Muscle layer of duodenum (tissue), 2 donors: ENCODE results near the gene NEGR1.

Experiments used
- H3K27ac ChIP-seq: one replicate; pipeline ENCODE4 v1.7.0; 2013; ENCODE audit warnings: mild to moderate bottlenecking, low read length
- H3K27me3 ChIP-seq: one replicate; pipeline ENCODE4 v1.7.0; 2013; ENCODE audit warnings: low read depth, mild to moderate bottlenecking, control low read depth, low read length
- H3K36me3 ChIP-seq, 2 donors: one replicate each; pipeline ENCODE4 v1.7.0; 2013; ENCODE audit warnings: low read length in 2 of 2, control low read depth in 1 of 2, mild to moderate bottlenecking in 1 of 2; ENCODE audit not compliant: insufficient read depth in 2 of 2, control insufficient read depth in 1 of 2
- H3K4me1 ChIP-seq, 2 donors: one replicate each; pipeline ENCODE4 v1.7.0; 2013; ENCODE audit warnings: low read length in 2 of 2, mild to moderate bottlenecking in 2 of 2, control low read depth in 1 of 2, moderate library complexity in 1 of 2; ENCODE audit not compliant: insufficient read depth in 2 of 2, control insufficient read depth in 1 of 2
- H3K4me3 ChIP-seq, 2 donors: one replicate each; pipeline ENCODE4 v1.7.0; 2013; ENCODE audit warnings: low read length in 2 of 2, low read depth in 1 of 2, mild to moderate bottlenecking in 1 of 2
- H3K9me3 ChIP-seq, 2 donors: one replicate each; pipeline ENCODE4 v1.7.0; 2013; ENCODE audit warnings: low read length in 2 of 2, control low read depth in 1 of 2, mild to moderate bottlenecking in 1 of 2; ENCODE audit not compliant: control insufficient read depth in 1 of 2
- donor health status: healthy.

NEGR1 gene

DNA sequence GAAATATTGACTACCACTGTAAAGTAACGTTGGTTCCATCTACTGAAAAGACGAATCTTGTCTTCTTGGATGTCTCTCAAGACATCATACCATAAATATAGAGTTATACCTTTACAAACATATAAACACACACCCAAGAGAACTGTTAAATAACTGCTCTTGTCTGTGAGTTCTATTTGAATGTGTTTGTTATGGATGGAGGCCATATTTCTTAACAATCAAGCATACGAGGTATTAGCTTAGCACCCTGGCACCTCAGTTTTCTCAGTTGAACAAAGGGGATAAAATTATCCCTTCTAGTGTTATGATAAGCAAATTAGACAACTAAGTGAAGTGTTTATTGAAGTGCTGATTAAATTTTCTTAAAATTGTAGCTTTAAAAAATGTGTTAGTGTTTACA, 864.9 kb downstream of the NEGR1 start:
- no peaks in the 10 kb centered on the region for H3K9me3 ChIP-seq
- H3K4me3 ChIP-seq: no peak overlapping the region
- H3K27ac ChIP-seq: no peak overlapping the region
- H3K27me3 ChIP-seq: no peaks in the 10 kb centered on the region
- no peaks in the 10 kb centered on the region for H3K4me1 ChIP-seq
- H3K36me3 ChIP-seq: no peaks in the 10 kb centered on the region

- Histone ChIP-seq H3K27me3 (no peaks in the 10 kb centered on the region), H3K27ac (no peak overlapping the region), H3K4me1 (no peaks in the 10 kb centered on the region), H3K36me3 (no peaks in the 10 kb centered on the region), H3K4me3 (no peak overlapping the region), H3K9me3 (no peaks in the 10 kb centered on the region)
These were observed 868.2 kb downstream of the NEGR1 start for GRCh38 chr1:71414179-71414578.

DNA sequence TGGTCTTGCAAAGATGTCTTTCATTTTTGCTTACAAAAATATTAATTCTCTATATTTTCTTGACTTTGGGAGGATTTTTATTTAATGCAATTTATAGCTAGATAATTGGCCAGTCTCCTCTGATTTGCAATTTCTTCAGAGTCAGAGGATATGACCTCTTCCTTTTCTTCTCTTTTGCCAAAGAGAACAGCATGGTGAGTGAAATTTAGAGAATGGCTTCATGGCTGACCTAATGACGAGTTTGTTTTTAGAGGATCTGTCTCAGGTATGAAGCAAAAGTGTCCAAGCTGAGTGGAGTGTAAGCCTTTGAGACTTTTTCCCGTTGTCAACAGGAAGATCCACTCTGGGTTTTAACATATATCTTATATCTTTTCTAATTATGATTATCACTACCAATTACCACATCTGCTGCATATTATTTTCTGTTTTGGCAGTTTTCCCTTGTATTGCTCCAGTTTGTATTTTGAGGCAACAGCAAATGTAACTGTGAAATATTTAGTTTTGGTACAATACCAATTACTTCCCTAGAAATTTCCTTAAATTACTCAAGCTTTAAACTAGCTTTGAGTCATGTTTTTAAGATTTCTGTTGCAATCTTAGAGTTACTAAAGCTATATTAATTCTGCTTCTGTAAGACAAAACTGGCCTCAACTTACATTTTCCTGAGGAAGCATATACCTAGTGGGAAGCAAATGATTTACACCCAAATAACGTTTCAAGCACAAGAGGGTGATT, 868.7 kb downstream of the NEGR1 start:
- Histone ChIP-seq H3K36me3 (no peaks in the 10 kb centered on the region), H3K9me3 (no peaks in the 10 kb centered on the region), H3K27me3 (no peaks in the 10 kb centered on the region), H3K4me1 (no peaks in the 10 kb centered on the region), H3K4me3 (no peak overlapping the region), H3K27ac (no peak overlapping the region)

GRCh38 chr1:71400050-71400449, 882.3 kb downstream of the NEGR1 start:
- Histone ChIP-seq H3K4me1 (no peaks in the 10 kb centered on the region), H3K9me3 (no peaks in the 10 kb centered on the region), H3K27me3 (no peaks in the 10 kb centered on the region), H3K27ac (no peak overlapping the region), H3K36me3 (no peaks in the 10 kb centered on the region), H3K4me3 (no peak overlapping the region)

- peaks cover 0 to 2% of the 10 kb centered on the region in 2 donors for H3K9me3 ChIP-seq
- no peak overlapping the region for H3K4me3 ChIP-seq
- no peaks in the 10 kb centered on the region for H3K36me3 ChIP-seq
- no peaks in the 10 kb centered on the region for H3K27me3 ChIP-seq
- H3K27ac ChIP-seq: no peak overlapping the region
- H3K4me1 ChIP-seq: no peaks in the 10 kb centered on the region
These were observed 882.7 kb downstream of the NEGR1 start for GRCh38 chr1:71399594-71399993.

GRCh38 chr1:71393301-71393700, 889.0 kb downstream of the NEGR1 start:
- H3K36me3 ChIP-seq: no peaks in the 10 kb centered on the region
- no peak overlapping the region for H3K4me3 ChIP-seq
- H3K4me1 ChIP-seq: no peaks in the 10 kb centered on the region
- no peaks in the 10 kb centered on the region for H3K27me3 ChIP-seq
- peaks cover 0 to 13% of the 10 kb centered on the region in 2 donors for H3K9me3 ChIP-seq
- no peak overlapping the region for H3K27ac ChIP-seq

DNA sequence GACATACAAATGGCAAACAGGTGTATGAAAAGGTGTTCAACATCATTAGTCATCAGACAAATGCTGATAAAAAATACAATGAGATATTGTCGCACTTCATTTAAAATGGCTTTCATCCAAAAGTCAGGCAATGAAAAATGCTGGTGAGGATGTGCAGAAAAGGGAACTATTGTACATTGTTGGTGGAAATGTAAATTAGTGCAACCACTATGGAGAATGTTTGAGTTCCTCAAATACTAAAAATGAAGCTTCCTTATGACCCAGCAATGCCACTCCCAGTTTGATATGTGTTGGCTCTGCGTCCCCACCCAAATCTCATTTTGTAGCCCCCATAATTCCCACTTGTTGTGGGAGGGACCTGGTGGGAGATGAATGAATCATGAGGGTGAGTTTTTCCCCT, 891.8 kb downstream of the NEGR1 start:
- Histone ChIP-seq H3K4me1 (no peaks in the 10 kb centered on the region), H3K4me3 (no peak overlapping the region), H3K36me3 (no peaks in the 10 kb centered on the region), H3K9me3 (peaks cover 0 to 18% of the 10 kb centered on the region in 2 donors), H3K27me3 (no peaks in the 10 kb centered on the region), H3K27ac (no peak overlapping the region)

- H3K27ac ChIP-seq: no peak overlapping the region
These were observed 904.5 kb downstream of the NEGR1 start for GRCh38 chr1:71377886-71378285.

GRCh38 chr1:71372496-71372895, 909.8 kb downstream of the NEGR1 start:
- no peaks in the 10 kb centered on the region for H3K27me3 ChIP-seq
- no peaks in the 10 kb centered on the region for H3K9me3 ChIP-seq
- no peaks in the 10 kb centered on the region for H3K36me3 ChIP-seq
- H3K27ac ChIP-seq: no peak overlapping the region
- H3K4me1 ChIP-seq: no peaks in the 10 kb centered on the region
- no peak overlapping the region for H3K4me3 ChIP-seq

More at GRCh38 chr1:71377886-71378285, 904.5 kb downstream of the NEGR1 start:
- Histone ChIP-seq H3K9me3 (no peaks in the 10 kb centered on the region), H3K27me3 (no peaks in the 10 kb centered on the region), H3K4me3 (no peak overlapping the region), H3K4me1 (no peaks in the 10 kb centered on the region), H3K36me3 (no peaks in the 10 kb centered on the region)

- Histone ChIP-seq H3K4me1 (no peaks in the 10 kb centered on the region), H3K9me3 (no peaks in the 10 kb centered on the region), H3K27me3 (no peaks in the 10 kb centered on the region), H3K36me3 (no peaks in the 10 kb centered on the region), H3K27ac (no peak overlapping the region), H3K4me3 (no peak overlapping the region)
These were observed 910.8 kb downstream of the NEGR1 start for GRCh38 chr1:71371581-71371980.

GRCh38 chr1:71364236-71364635, 918.1 kb downstream of the NEGR1 start:
- H3K9me3 ChIP-seq: no peaks in the 10 kb centered on the region
- H3K4me1 ChIP-seq: peaks cover 0 to 3% of the 10 kb centered on the region in 2 donors
- H3K27ac ChIP-seq: no peak overlapping the region
- H3K4me3 ChIP-seq: no peak overlapping the region
- H3K36me3 ChIP-seq: no peaks in the 10 kb centered on the region
- H3K27me3 ChIP-seq: no peaks in the 10 kb centered on the region

GRCh38 chr1:71362691-71363090, 919.6 kb downstream of the NEGR1 start:
- no peaks in the 10 kb centered on the region for H3K36me3 ChIP-seq
- no peaks in the 10 kb centered on the region for H3K9me3 ChIP-seq
- no peak overlapping the region for H3K27ac ChIP-seq
- H3K27me3 ChIP-seq: no peaks in the 10 kb centered on the region
- no peak overlapping the region for H3K4me3 ChIP-seq
- peaks cover 0 to 3% of the 10 kb centered on the region in 2 donors for H3K4me1 ChIP-seq
